HG03159 (cell line): ENCODE measurements around the gene CABLES1.
"Not testable (repeated sequence)": the region's sequence is repeated elsewhere in the genome, so short reads cannot be mapped to it uniquely, and the experiment has no call there.

Experiments
- ATAC-seq: cut with Tn5 transposase; IDR thresholded peaks from one replicate; pipeline ENCODE4 v1.9.1; 2021; ENCODE audit warnings: mild to moderate bottlenecking, moderate library complexity; ENCODE audit not compliant: unreplicated experiment

CABLES1 gene

GRCh38 chr18:23109163-23109562, 26.1 kb upstream of the CABLES1 start:
- not testable (repeated sequence) for ATAC-seq

- ATAC-seq, result no peak
Observed at GRCh38 chr18:23113576-23113975, 21.7 kb upstream of the CABLES1 start.

- no peak for ATAC-seq
Observed at GRCh38 chr18:23114171-23114881, 21.0 kb upstream of the CABLES1 start.

GRCh38 chr18:23114911-23115310, 20.4 kb upstream of the CABLES1 start:
- ATAC-seq, result no peak

- ATAC-seq, result no peak
Observed at GRCh38 chr18:23115683-23116096, 19.6 kb upstream of the CABLES1 start.

- ATAC-seq, result no peak
Observed at GRCh38 chr18:23121133-23121532, 14.2 kb upstream of the CABLES1 start.

GRCh38 chr18:23122334-23123229, 12.7 kb upstream of the CABLES1 start:
- no peak for ATAC-seq

- ATAC-seq, result no peak
Observed at GRCh38 chr18:23126376-23127056, 8.8 kb upstream of the CABLES1 start.

- no peak for ATAC-seq
Observed at GRCh38 chr18:23127090-23127489, 8.2 kb upstream of the CABLES1 start.

- ATAC-seq, result no peak
Observed at GRCh38 chr18:23129355-23130002, 5.8 kb upstream of the CABLES1 start.

GRCh38 chr18:23131693-23132319, 3.5 kb upstream of the CABLES1 start:
- no peak for ATAC-seq

GRCh38 chr18:23133860-23134779, 1.2 kb upstream of the CABLES1 start:
- ATAC-seq, result peak; percentile 35

GRCh38 chr18:23135550-23136325, 453 bp downstream of the CABLES1 start:
- ATAC-seq, result peak; percentile 25

- ATAC-seq, result peak; percentile 30
Observed at GRCh38 chr18:23136326-23137096, 1.2 kb downstream of the CABLES1 start.

GRCh38 chr18:23137097-23137635, 1.9 kb downstream of the CABLES1 start:
- no peak for ATAC-seq

- no peak for ATAC-seq
Observed at GRCh38 chr18:23137788-23138216, 2.5 kb downstream of the CABLES1 start.

GRCh38 chr18:23138471-23138870, 3.2 kb downstream of the CABLES1 start:
- no peak for ATAC-seq
